ENCODE data around the gene HTR2A.
"Not testable (repeated sequence)": the region's sequence is repeated elsewhere in the genome, so short reads cannot be mapped to it uniquely, and the experiment has no call there.

Gene HTR2A

GRCh38 chr13:46816371-46816770 is 80.5 kb downstream of the HTR2A start:
- DNase-seq (ENCODE audit: insufficient read length, low spot score), result no peak
- FAIRE-seq, result no peak

- DNase-seq (ENCODE audit: insufficient read length, low spot score) (no peak), FAIRE-seq (no peak)
Observed at GRCh38 chr13:46812301-46812797, 84.5 kb downstream of the HTR2A start.

DNA sequence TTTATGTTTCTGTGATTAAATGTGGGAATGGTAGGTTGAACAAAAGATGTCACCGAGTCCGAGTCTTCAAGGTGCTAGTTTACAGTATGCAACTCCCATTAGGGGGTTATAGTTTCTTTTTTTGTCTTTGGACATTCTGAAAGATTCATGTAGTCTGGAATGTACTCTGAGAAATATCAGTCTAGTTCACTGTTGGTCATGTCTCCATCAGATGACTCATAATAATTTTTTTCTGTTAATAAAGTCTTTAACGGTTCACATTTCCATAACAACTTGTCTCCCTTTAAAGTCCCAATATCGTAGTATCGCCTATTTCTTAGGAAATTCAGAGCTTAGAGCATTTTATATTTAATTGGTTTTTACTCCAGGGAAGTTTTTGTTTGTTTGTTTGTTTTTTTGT is 86.4 kb downstream of the HTR2A start:
- DNase-seq (ENCODE audit: insufficient read length, low spot score) (no peak), FAIRE-seq (no peak)

DNA sequence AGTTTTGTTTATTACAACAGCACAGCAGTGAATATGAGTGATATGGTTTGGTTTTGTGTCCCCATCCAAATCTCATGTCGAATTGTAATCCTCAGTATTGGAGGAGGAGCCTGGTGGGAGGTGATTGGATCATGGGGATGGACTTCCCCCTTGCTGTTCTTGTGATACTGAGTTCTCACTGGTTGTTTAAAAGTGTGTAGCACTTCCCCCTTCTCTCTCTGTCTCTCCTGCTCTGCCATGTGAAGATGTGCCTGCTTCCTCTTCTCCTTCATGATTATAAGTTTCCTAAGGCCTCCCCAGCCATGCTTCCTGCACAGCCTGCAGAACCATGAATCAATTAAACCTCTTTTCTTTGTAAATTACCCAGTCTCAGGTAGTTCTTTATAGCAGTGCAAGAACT is 91.9 kb downstream of the HTR2A start:
- not testable (repeated sequence) for DNase-seq (ENCODE audit: insufficient read length, low spot score); FAIRE-seq

GRCh38 chr13:46804391-46804815 is 92.5 kb downstream of the HTR2A start:
- FAIRE-seq (no peak), DNase-seq (ENCODE audit: insufficient read length, low spot score) (no peak)

DNA sequence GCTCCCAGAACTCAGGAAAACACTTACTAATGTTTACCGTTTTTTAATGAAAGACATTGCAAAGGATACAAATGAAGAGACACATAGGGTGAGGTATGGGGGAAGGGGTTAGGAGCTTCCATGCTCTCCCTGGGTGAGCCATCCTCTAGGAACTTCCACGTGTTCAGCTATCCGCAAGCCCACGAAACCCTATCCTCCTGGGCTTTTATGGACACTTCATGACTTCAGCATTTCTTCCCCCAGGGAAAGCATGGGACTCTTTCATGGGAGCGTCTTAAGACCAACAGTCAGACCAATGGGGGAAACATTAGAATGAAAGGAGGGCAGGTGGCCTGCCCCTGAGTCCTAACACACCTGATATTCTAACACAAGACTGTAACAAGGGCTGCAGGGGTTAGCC is 93.3 kb downstream of the HTR2A start:
- no peak for DNase-seq (ENCODE audit: insufficient read length, low spot score)
- FAIRE-seq, result no peak

GRCh38 chr13:46801858-46802257 is 95.0 kb downstream of the HTR2A start:
- FAIRE-seq, result no peak
- no peak for DNase-seq (ENCODE audit: insufficient read length, low spot score)

- DNase-seq (ENCODE audit: insufficient read length, low spot score) (no peak), FAIRE-seq (no peak)
Observed at GRCh38 chr13:46799139-46799538, 97.7 kb downstream of the HTR2A start.

- FAIRE-seq, result no peak
Observed at GRCh38 chr13:46797501-46798237, 99.2 kb downstream of the HTR2A start.

GRCh38 chr13:46796515-46797474 is 100.1 kb downstream of the HTR2A start, which contains the start of gene ESD:
TSS of gene ESD (minus strand) at chr13:46797161. CDS start at chr13:46791413, 5,748 bp downstream.
- DNase-seq (ENCODE audit: insufficient read length, low spot score), result peak; percentile 73
- peak; percentile 99 for FAIRE-seq

More at GRCh38 chr13:46797501-46798237, 99.2 kb downstream of the HTR2A start:
- DNase-seq (ENCODE audit: insufficient read length, low spot score), result no peak

DNA sequence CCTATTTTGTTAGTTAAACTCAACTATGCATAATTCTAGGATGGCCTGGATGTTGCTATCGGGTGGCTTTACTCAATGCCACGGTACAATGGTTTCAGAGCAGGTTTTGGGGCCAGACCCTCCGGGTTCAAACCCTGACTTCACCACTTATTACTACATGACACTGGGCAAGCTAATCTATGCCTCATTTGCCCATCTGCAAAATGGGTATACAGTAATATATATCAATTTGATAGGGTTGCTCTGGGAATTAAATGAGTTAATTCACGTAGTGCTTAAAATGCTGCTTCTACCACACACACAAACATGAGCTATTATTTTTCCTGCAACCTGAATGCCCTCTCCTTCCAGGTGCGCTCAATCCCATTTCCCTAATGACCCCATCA is 100.7 kb downstream of the HTR2A start:
- FAIRE-seq (no peak), DNase-seq (ENCODE audit: insufficient read length, low spot score) (no peak)

DNA sequence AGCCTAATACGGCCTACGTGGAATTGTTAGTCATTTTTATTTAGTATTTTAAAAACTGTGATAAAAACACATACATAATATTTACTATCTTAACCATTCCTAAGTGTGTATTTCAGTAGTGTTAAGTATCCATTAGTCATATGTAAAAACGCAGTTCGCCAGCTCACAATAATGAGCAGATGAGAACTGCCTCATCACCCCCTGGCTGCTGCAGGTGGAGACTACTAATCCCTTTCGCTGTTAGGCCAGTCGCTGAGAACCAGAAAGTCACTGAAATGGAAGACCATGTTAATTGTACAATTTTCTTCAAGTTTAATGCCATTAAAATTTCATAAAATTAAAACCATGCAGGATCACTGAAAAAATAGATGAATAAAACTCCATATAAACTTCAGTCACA is 101.5 kb downstream of the HTR2A start:
- DNase-seq (ENCODE audit: insufficient read length, low spot score) (no peak), FAIRE-seq (no peak)

GRCh38 chr13:46783504-46783903 is 113.3 kb downstream of the HTR2A start:
- DNase-seq (ENCODE audit: insufficient read length, low spot score), result no peak
- FAIRE-seq, result no peak

DNA sequence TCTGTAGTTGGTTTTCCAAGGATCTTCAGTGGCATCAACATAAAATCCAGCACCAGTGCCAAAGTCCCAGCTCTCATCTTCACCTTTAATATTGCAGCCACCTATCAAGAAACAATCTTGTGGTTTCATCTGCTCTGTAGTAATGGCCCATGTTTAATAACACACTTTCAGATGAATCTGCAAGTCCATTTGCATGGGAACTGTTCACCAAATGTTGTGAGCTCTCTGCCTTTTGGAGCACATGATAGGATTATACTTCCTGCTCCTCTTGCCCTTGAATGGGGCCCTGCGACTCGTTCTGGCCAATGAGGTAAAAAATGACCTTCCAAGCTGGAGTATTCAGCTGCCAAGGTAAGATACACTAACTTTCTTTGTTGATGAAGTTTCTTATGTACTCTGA is 114.2 kb downstream of the HTR2A start:
- no peak for DNase-seq (ENCODE audit: insufficient read length, low spot score)
- FAIRE-seq, result no peak

DNA sequence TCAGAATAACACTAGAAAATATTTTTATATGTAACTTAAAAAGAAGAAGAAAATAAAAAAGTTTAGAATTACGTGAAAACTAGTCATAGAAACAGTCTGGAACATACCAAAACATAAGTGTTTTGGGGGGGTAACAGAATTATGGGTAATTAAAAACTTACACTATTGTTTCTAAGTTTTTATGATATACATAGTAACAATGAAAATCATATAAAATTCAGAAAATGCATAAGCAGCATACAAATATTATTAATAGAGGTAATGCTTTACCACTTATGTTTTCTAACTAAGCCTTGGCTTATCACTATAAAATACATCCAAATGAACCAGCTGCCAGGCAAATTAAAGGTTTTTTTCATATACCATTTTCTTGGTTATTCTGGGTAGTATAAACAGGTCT is 114.8 kb downstream of the HTR2A start:
- FAIRE-seq (no peak), DNase-seq (ENCODE audit: insufficient read length, low spot score) (no peak)

All from GM19239 (cell line).